HEK293 (cell line): ENCODE data around the gene PIGZ.
A peak's percentile ranks its signal among the peaks of the same experiment; 100 is the strongest.

ENCODE experiments used
- CTCF ChIA-PET: fragments of 350-600 bp; formaldehyde crosslinking; extraction: SDS; loops from one replicate; lab custom pipeline; 2021; ENCODE audit warnings: antibody characterized with exemption; lab: Yijun Ruan, JAX
- POLR2A ChIA-PET: fragments of 300-600 bp; formaldehyde crosslinking; extraction: SDS; loops from one replicate; lab custom pipeline; 2020; ENCODE audit warnings: antibody characterized with exemption, inconsistent platforms; lab: Yijun Ruan, JAX
- H3K27ac ChIP-seq: fragments of 200-500 bp; sonication (Bioruptor generic); 2 replicates; pipeline ENCODE4 v1.5.1; 2014; ENCODE audit warnings: low read depth, low read length, control low read depth, inconsistent platforms; ENCODE audit errors: extremely low read depth
- H3K36me3 ChIP-seq, 2 experiments: fragments of 200-500 bp in 1 of 2; sonication (Bioruptor generic) in 1 of 2; 1 replicate in 1 of 2; 2 replicates in 1 of 2; pipeline ENCODE4 v1.5.1; 2014 to 2017; ENCODE audit warnings: inconsistent platforms in 2 of 2, low read length in 2 of 2; ENCODE audit not compliant: control insufficient read depth in 2 of 2, insufficient read depth in 1 of 2
- H3K4me1 ChIP-seq: fragments of 200-500 bp; sonication (Bioruptor generic); 2 replicates; pipeline ENCODE4 v1.5.1; 2014; ENCODE audit warnings: mild to moderate bottlenecking, low read length, inconsistent platforms; ENCODE audit not compliant: control insufficient read depth, insufficient read depth
- H3K4me3 ChIP-seq: 2 replicates; pipeline ENCODE4 v1.5.1; 2011; ENCODE audit warnings: low read depth, mild to moderate bottlenecking, control low read depth, low read length, moderate library complexity
- H3K9me3 ChIP-seq: fragments of 200-500 bp; sonication (Bioruptor generic); 2 replicates; pipeline ENCODE4 v1.5.1; 2014; ENCODE audit warnings: low read depth, low read length, inconsistent platforms; ENCODE audit not compliant: control insufficient read depth, insufficient read depth
- GLIS1 ChIP-seq: fragments of 450-650 bp; formaldehyde crosslinking; IDR thresholded peaks from 2 replicates; pipeline ENCODE4 v1.5.1; 2016; ENCODE audit warnings: missing biosample characterization, missing genetic modification characterization
- KLF10 ChIP-seq: fragments of 450-650 bp; IDR thresholded peaks from 2 replicates; pipeline ENCODE4 v1.5.1; 2018; ENCODE audit warnings: missing biosample characterization, mild to moderate bottlenecking, missing genetic modification characterization
- PRDM1 ChIP-seq: fragments of 450-650 bp; formaldehyde crosslinking; IDR thresholded peaks from 2 replicates; pipeline ENCODE4; 2016; ENCODE audit warnings: missing biosample characterization, missing genetic modification characterization
- SP3 ChIP-seq: fragments of 450-650 bp; formaldehyde crosslinking; IDR thresholded peaks from 2 replicates; pipeline ENCODE4 v1.5.1; 2016; ENCODE audit warnings: missing biosample characterization, missing genetic modification characterization
- WT1 ChIP-seq: fragments of 450-650 bp; formaldehyde crosslinking; IDR thresholded peaks from 2 replicates; pipeline ENCODE4 v1.5.1; 2016; ENCODE audit warnings: missing biosample characterization, missing genetic modification characterization
- ZIC2 ChIP-seq: fragments of 450-650 bp; formaldehyde crosslinking; IDR thresholded peaks from 2 replicates; pipeline ENCODE4 v1.5.1; 2016; ENCODE audit warnings: missing biosample characterization, missing genetic modification characterization
- ZNF121 ChIP-seq: fragments of 450-650 bp; formaldehyde crosslinking; IDR thresholded peaks from 2 replicates; pipeline ENCODE4 v1.5.1; 2016; ENCODE audit warnings: missing biosample characterization, missing genetic modification characterization
- ZNF133 ChIP-seq: fragments of 450-650 bp; formaldehyde crosslinking; IDR thresholded peaks from 2 replicates; pipeline ENCODE4 v1.5.1; 2016; ENCODE audit warnings: missing biosample characterization, missing genetic modification characterization
- ZNF174 ChIP-seq: fragments of 450-650 bp; formaldehyde crosslinking; IDR thresholded peaks from 2 replicates; pipeline ENCODE4 v1.5.0; 2017; ENCODE audit warnings: missing biosample characterization, mild to moderate bottlenecking, missing genetic modification characterization
- ZNF18 ChIP-seq: fragments of 450-650 bp; formaldehyde crosslinking; IDR thresholded peaks from 2 replicates; pipeline ENCODE4 v1.5.1; 2016; ENCODE audit warnings: missing biosample characterization, missing genetic modification characterization
- ZNF184 ChIP-seq: fragments of 450-650 bp; IDR thresholded peaks from 2 replicates; pipeline ENCODE4 v1.5.1; 2018; ENCODE audit warnings: missing biosample characterization, mild to moderate bottlenecking, missing genetic modification characterization
- ZNF23 ChIP-seq: fragments of 450-650 bp; formaldehyde crosslinking; IDR thresholded peaks from 2 replicates; pipeline ENCODE4 v1.5.1; 2016; ENCODE audit warnings: missing biosample characterization, missing genetic modification characterization, borderline replicate concordance
- ZNF302 ChIP-seq: fragments of 450-650 bp; formaldehyde crosslinking; IDR thresholded peaks from 2 replicates; pipeline ENCODE4 v1.5.1; 2016; ENCODE audit warnings: missing biosample characterization, missing genetic modification characterization, low read depth
- ZNF362 ChIP-seq: fragments of 450-650 bp; formaldehyde crosslinking; IDR thresholded peaks from 2 replicates; pipeline ENCODE4 v1.5.1; 2016; ENCODE audit warnings: missing biosample characterization, missing genetic modification characterization
- ZNF391 ChIP-seq: fragments of 450-650 bp; formaldehyde crosslinking; IDR thresholded peaks from 2 replicates; pipeline ENCODE4 v1.5.1; 2016; ENCODE audit warnings: low read depth, missing biosample characterization, missing genetic modification characterization, borderline replicate concordance
- ZNF621 ChIP-seq: fragments of 450-650 bp; formaldehyde crosslinking; IDR thresholded peaks from 2 replicates; pipeline ENCODE4 v1.5.1; 2017; ENCODE audit warnings: missing biosample characterization, missing genetic modification characterization
- ZNF670 ChIP-seq: fragments of 450-650 bp; formaldehyde crosslinking; IDR thresholded peaks from 2 replicates; pipeline ENCODE4 v1.5.1; 2016; ENCODE audit warnings: missing biosample characterization, missing genetic modification characterization, low read depth
- ZNF747 ChIP-seq: fragments of 450-650 bp; formaldehyde crosslinking; IDR thresholded peaks from 2 replicates; pipeline ENCODE4 v1.5.1; 2016; ENCODE audit warnings: missing biosample characterization, missing genetic modification characterization
- TF ChIP-seq, protein P1 (sequence below): fragments of 450-650 bp; formaldehyde crosslinking; IDR thresholded peaks from 2 replicates; pipeline ENCODE4 v1.5.1; 2016; ENCODE audit warnings: missing biosample characterization, missing genetic modification characterization
- TF ChIP-seq, protein P2 (sequence below): fragments of 450-650 bp; formaldehyde crosslinking; IDR thresholded peaks from 2 replicates; pipeline ENCODE4 v1.5.1; 2017; ENCODE audit warnings: missing biosample characterization, missing genetic modification characterization
- TF ChIP-seq, protein P3 (sequence below): fragments of 450-650 bp; IDR thresholded peaks from 2 replicates; pipeline ENCODE4 v1.5.1; 2018; ENCODE audit warnings: missing biosample characterization, mild to moderate bottlenecking, missing genetic modification characterization
- TF ChIP-seq, protein P4 (sequence below): fragments of 450-650 bp; formaldehyde crosslinking; conservative IDR thresholded peaks from 2 replicates; pipeline ENCODE4 v1.5.1; 2016; ENCODE audit warnings: low read depth, missing biosample characterization, missing genetic modification characterization

The PIGZ gene

GRCh38 chr3:196931157-196931556 is 37.5 kb downstream of the PIGZ start:
- peak; percentile 51 for TF ChIP-seq PRDM1 (tag by site-specific recombination)
- TF ChIP-seq SP3 (tag by site-specific recombination): no peak
- TF ChIP-seq, protein P1, sequence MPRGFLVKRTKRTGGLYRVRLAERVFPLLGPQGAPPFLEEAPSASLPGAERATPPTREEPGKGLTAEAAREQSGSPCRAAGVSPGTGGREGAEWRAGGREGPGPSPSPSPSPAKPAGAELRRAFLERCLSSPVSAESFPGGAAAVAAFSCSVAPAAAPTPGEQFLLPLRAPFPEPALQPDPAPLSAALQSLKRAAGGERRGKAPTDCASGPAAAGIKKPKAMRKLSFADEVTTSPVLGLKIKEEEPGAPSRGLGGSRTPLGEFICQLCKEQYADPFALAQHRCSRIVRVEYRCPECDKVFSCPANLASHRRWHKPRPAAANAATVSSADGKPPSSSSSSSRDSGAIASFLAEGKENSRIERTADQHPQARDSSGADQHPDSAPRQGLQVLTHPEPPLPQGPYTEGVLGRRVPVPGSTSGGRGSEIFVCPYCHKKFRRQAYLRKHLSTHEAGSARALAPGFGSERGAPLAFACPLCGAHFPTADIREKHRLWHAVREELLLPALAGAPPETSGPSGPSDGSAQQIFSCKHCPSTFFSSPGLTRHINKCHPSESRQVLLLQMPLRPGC: no peak
- TF ChIP-seq, all 188 proteins: peak for 1
- no peaks in the 10 kb centered on the region for H3K4me1 ChIP-seq
- H3K4me3 ChIP-seq: no peak overlapping the region
- H3K36me3 ChIP-seq: peaks cover 7 to 83% of the 10 kb centered on the region in 2 experiments; a peak in 2 of 3 replicates
- H3K9me3 ChIP-seq: no peaks in the 10 kb centered on the region
- POLR2A ChIA-PET: no interaction called here
- H3K27ac ChIP-seq: no peak overlapping the region
- CTCF ChIA-PET: no interaction called here

GRCh38 chr3:196927571-196928453 is 40.8 kb downstream of the PIGZ start:
- Histone ChIP-seq H3K9me3 (no peaks in the 10 kb centered on the region), H3K36me3 (peaks cover 0 to 66% of the 10 kb centered on the region in 2 experiments; a peak in 2 of 3 replicates), H3K4me1 (no peaks in the 10 kb centered on the region), H3K4me3 (no peak overlapping the region), H3K27ac (no peak overlapping the region)
- TF ChIP-seq ZNF391 (tag by site-specific recombination) (no peak), ZNF670 (no peak), SP3 (tag by site-specific recombination) (no peak), ZNF121 (tag by site-specific recombination) (no peak), ZNF362 (tag by site-specific recombination) (no peak), ZNF174 (tag by site-specific recombination) (no peak), ZNF621 (tag by site-specific recombination) (no peak), ZIC2 (tag by site-specific recombination) (no peak), ZNF18 (no peak), ZNF747 (no peak), ZNF302 (tag by site-specific recombination) (no peak), GLIS1 (tag by site-specific recombination) (no peak), KLF10 (tag by site-specific recombination) (no peak), ZNF23 (tag by site-specific recombination) (no peak), ZNF184 (tag by site-specific recombination) (no peak), ZNF133 (tag by site-specific recombination) (no peak), WT1 (tag by site-specific recombination) (no peak)
- TF ChIP-seq, protein P2, sequence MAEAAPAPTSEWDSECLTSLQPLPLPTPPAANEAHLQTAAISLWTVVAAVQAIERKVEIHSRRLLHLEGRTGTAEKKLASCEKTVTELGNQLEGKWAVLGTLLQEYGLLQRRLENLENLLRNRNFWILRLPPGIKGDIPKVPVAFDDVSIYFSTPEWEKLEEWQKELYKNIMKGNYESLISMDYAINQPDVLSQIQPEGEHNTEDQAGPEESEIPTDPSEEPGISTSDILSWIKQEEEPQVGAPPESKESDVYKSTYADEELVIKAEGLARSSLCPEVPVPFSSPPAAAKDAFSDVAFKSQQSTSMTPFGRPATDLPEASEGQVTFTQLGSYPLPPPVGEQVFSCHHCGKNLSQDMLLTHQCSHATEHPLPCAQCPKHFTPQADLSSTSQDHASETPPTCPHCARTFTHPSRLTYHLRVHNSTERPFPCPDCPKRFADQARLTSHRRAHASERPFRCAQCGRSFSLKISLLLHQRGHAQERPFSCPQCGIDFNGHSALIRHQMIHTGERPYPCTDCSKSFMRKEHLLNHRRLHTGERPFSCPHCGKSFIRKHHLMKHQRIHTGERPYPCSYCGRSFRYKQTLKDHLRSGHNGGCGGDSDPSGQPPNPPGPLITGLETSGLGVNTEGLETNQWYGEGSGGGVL: no peak
- TF ChIP-seq, protein P3, sequence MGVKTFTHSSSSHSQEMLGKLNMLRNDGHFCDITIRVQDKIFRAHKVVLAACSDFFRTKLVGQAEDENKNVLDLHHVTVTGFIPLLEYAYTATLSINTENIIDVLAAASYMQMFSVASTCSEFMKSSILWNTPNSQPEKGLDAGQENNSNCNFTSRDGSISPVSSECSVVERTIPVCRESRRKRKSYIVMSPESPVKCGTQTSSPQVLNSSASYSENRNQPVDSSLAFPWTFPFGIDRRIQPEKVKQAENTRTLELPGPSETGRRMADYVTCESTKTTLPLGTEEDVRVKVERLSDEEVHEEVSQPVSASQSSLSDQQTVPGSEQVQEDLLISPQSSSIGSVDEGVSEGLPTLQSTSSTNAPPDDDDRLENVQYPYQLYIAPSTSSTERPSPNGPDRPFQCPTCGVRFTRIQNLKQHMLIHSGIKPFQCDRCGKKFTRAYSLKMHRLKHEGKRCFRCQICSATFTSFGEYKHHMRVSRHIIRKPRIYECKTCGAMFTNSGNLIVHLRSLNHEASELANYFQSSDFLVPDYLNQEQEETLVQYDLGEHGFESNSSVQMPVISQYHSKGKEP (tag by site-specific recombination): no peak
- TF ChIP-seq, protein P4, sequence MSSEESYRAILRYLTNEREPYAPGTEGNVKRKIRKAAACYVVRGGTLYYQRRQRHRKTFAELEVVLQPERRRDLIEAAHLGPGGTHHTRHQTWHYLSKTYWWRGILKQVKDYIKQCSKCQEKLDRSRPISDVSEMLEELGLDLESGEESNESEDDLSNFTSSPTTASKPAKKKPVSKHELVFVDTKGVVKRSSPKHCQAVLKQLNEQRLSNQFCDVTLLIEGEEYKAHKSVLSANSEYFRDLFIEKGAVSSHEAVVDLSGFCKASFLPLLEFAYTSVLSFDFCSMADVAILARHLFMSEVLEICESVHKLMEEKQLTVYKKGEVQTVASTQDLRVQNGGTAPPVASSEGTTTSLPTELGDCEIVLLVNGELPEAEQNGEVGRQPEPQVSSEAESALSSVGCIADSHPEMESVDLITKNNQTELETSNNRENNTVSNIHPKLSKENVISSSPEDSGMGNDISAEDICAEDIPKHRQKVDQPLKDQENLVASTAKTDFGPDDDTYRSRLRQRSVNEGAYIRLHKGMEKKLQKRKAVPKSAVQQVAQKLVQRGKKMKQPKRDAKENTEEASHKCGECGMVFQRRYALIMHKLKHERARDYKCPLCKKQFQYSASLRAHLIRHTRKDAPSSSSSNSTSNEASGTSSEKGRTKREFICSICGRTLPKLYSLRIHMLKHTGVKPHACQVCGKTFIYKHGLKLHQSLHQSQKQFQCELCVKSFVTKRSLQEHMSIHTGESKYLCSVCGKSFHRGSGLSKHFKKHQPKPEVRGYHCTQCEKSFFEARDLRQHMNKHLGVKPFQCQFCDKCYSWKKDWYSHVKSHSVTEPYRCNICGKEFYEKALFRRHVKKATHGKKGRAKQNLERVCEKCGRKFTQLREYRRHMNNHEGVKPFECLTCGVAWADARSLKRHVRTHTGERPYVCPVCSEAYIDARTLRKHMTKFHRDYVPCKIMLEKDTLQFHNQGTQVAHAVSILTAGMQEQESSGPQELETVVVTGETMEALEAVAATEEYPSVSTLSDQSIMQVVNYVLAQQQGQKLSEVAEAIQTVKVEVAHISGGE (tag by site-specific recombination): no peak
- ChIA-PET POLR2A (no interaction called here), CTCF (no interaction called here)
